Keratinocyte (primary cell): ENCODE data around the gene RBCK1.

Experiments used
- CTCF ChIP-seq, 3 experiments: IDR thresholded peaks in 1 of 3; conservative IDR thresholded peaks in 1 of 3; optimal IDR thresholded peaks in 1 of 3; 2 replicates in 2 of 3; 3 replicates in 1 of 3; pipeline versions ENCODE3 to v1.5.1; 2011; ENCODE audit warnings: low read length in 3 of 3, mild to moderate bottlenecking in 3 of 3, moderate library complexity in 2 of 3, control low read depth in 1 of 3, inconsistent platforms in 1 of 3; ENCODE audit not compliant: insufficient read depth in 2 of 3; ENCODE audit errors: extremely low read depth in 1 of 3
- EZH2 ChIP-seq: IDR thresholded peaks from one replicate; pipeline ENCODE4 v1.6.1; 2012; ENCODE audit warnings: inconsistent platforms, mild to moderate bottlenecking, low read length, moderate library complexity

GRCh38 chr20:396619-397431 lies 11.3 kb upstream of the RBCK1 start:
- TF ChIP-seq CTCF (optimal IDR thresholded peaks at IDR 0.05 in 1 of 3, IDR thresholded peaks at IDR 0.05 in 1 of 3, conservative IDR thresholded peaks at IDR 0.05 in 1 of 3; ENCODE audit: extremely low read depth in 1 of 3, insufficient read depth in 2 of 3, low read length in 3 of 3), result no peak
- TF ChIP-seq EZH2, result no peak
